ENCODE results near the gene PPFIA2. TPM values are rescaled to one million over a fixed set of nuclear protein-coding genes. Genes with fewer than 3 reads are reported as not detected.

The PPFIA2 gene
- total RNA-seq, 1 donor from 2014 or later: 1.1 TPM

GRCh38 chr12:81499809-81500208 is 259.3 kb downstream of the PPFIA2 start:
- Mint-ChIP-seq H3K27me3 (ENCODE audit: low read depth) (no peaks in the 10 kb centered on the region), H3K4me3 (no peak overlapping the region), H3K9me3 (no peaks in the 10 kb centered on the region), H3K4me1 (no peaks in the 10 kb centered on the region), H3K27ac (no peak overlapping the region), H3K36me3 (no peaks in the 10 kb centered on the region)
- no peak for TF ChIP-seq CTCF (IDR thresholded peaks at IDR 0.05; ENCODE audit: unreplicated experiment)
- no peak for DNase-seq (ENCODE audit: low spot score in 2 of 2, unreplicated experiment in 2 of 2)

GRCh38 chr12:81492131-81492720 is 266.9 kb downstream of the PPFIA2 start:
- DNase-seq (ENCODE audit: low spot score in 2 of 2, unreplicated experiment in 2 of 2): no peak
- H3K9me3 Mint-ChIP-seq: no peaks in the 10 kb centered on the region
- H3K27me3 Mint-ChIP-seq (ENCODE audit: low read depth): no peaks in the 10 kb centered on the region
- no peak overlapping the region for H3K4me3 Mint-ChIP-seq
- no peak overlapping the region for H3K27ac Mint-ChIP-seq
- no peaks in the 10 kb centered on the region for H3K36me3 Mint-ChIP-seq
- TF ChIP-seq CTCF (IDR thresholded peaks at IDR 0.05; ENCODE audit: unreplicated experiment): no peak
- no peaks in the 10 kb centered on the region for H3K4me1 Mint-ChIP-seq

GRCh38 chr12:81472934-81473333 is 286.2 kb downstream of the PPFIA2 start:
- TF ChIP-seq CTCF (IDR thresholded peaks at IDR 0.05; ENCODE audit: unreplicated experiment): no peak
- Mint-ChIP-seq H3K9me3 (peaks cover 1% of the 10 kb centered on the region), H3K27me3 (ENCODE audit: low read depth) (peaks cover 7% of the 10 kb centered on the region), H3K4me1 (no peaks in the 10 kb centered on the region), H3K4me3 (no peak overlapping the region), H3K36me3 (no peaks in the 10 kb centered on the region), H3K27ac (no peak overlapping the region)
- DNase-seq (ENCODE audit: low spot score in 2 of 2, unreplicated experiment in 2 of 2): no peak

- Mint-ChIP-seq H3K27me3 (ENCODE audit: low read depth) (peaks cover 7% of the 10 kb centered on the region), H3K9me3 (no peaks in the 10 kb centered on the region), H3K36me3 (no peaks in the 10 kb centered on the region), H3K27ac (no peak overlapping the region), H3K4me1 (no peaks in the 10 kb centered on the region), H3K4me3 (no peak overlapping the region)
- DNase-seq (ENCODE audit: low spot score in 2 of 2, unreplicated experiment in 2 of 2): no peak
- TF ChIP-seq CTCF (IDR thresholded peaks at IDR 0.05; ENCODE audit: unreplicated experiment): no peak
Measured at GRCh38 chr12:81470923-81471322, 288.2 kb downstream of the PPFIA2 start.

- Mint-ChIP-seq H3K27ac (no peak overlapping the region), H3K9me3 (no peaks in the 10 kb centered on the region), H3K4me1 (peaks cover 4% of the 10 kb centered on the region), H3K36me3 (no peaks in the 10 kb centered on the region), H3K4me3 (no peak overlapping the region), H3K27me3 (ENCODE audit: low read depth) (peaks cover 7% of the 10 kb centered on the region)
- no peak for TF ChIP-seq CTCF (IDR thresholded peaks at IDR 0.05; ENCODE audit: unreplicated experiment)
- DNase-seq (ENCODE audit: low spot score in 2 of 2, unreplicated experiment in 2 of 2): no peak
Measured at GRCh38 chr12:81468206-81468605, 290.9 kb downstream of the PPFIA2 start.

GRCh38 chr12:81465876-81466275 is 293.3 kb downstream of the PPFIA2 start:
- Mint-ChIP-seq H3K36me3 (no peaks in the 10 kb centered on the region), H3K9me3 (no peaks in the 10 kb centered on the region), H3K4me3 (no peak overlapping the region), H3K27ac (no peak overlapping the region), H3K27me3 (ENCODE audit: low read depth) (peaks cover 6% of the 10 kb centered on the region), H3K4me1 (peaks cover 4% of the 10 kb centered on the region)
- no peak for DNase-seq (ENCODE audit: low spot score in 2 of 2, unreplicated experiment in 2 of 2)
- no peak for TF ChIP-seq CTCF (IDR thresholded peaks at IDR 0.05; ENCODE audit: unreplicated experiment)

Data from mesothelial cell of epicardium (in vitro differentiated cells).